Measurements from ENCODE around the gene IFT25.
"Not testable (repeated sequence)": the region's sequence is repeated elsewhere in the genome, so short reads cannot be mapped to it uniquely, and the experiment has no call there.

The IFT25 gene

DNA sequence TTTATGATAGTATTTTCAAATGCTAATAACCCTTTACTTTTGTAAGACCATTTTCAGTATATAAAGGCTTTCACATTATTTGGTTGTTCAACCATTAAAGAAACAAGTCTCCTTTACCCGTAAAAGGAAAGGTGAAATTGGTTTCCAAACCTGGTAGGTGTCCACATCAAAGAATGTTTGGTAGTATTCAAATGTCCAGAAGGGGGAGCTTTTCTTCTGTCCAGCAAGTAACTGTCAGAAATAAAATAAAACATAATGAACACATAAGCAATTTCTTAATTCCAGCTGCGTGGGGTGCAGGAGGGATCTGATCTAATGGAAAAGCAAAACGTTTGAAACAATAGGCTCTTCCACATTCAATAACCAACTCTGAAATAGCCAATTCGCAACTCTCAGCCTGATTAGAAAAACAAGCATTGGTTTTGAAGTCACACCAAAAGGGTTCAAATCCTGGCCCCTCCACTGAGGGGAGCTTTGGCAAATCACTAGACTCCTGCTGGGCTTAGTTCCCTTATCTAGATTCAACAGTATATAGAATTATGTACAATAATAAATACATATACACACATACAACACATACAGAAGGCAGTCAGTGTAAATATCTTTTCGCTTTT lies 66.9 kb downstream of the IFT25 start:
- Mint-ChIP-seq H3K36me3 (ENCODE audit: insufficient read depth) (peaks cover 45% of the 10 kb centered on the region), H3K4me3 (no peak overlapping the region), H3K4me1 (ENCODE audit: low read depth in 2 of 2) (peaks cover 0 to 5% of the 10 kb centered on the region in 2 donors), H3K27ac (no peak overlapping the region), H3K27me3 (no peaks in the 10 kb centered on the region), H3K9me3 (peaks cover 3 to 7% of the 10 kb centered on the region in 2 donors)
- no peak for DNase-seq
- ATAC-seq (replicated peaks): no peak

DNA sequence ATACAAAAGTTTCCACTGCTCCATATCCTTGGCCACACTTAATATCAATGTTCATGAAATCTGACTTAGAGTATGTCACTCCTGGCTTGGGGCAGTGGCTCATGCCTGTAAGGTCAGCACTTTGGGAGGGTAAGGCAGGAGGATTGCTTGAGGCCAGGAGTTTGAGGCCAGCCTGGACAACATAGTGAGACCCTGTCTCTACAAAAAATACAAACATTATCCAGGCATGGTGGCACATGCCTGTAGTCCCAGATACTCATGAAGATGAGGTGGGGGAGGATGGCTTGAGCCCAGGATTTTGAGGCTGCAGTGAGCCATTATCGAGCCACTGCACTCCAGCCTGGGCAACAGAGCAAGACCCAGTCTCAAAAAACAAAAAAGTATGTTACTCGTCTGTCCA lies 70.3 kb downstream of the IFT25 start:
- not testable (repeated sequence) for ATAC-seq (replicated peaks); H3K4me3 Mint-ChIP-seq

DNA sequence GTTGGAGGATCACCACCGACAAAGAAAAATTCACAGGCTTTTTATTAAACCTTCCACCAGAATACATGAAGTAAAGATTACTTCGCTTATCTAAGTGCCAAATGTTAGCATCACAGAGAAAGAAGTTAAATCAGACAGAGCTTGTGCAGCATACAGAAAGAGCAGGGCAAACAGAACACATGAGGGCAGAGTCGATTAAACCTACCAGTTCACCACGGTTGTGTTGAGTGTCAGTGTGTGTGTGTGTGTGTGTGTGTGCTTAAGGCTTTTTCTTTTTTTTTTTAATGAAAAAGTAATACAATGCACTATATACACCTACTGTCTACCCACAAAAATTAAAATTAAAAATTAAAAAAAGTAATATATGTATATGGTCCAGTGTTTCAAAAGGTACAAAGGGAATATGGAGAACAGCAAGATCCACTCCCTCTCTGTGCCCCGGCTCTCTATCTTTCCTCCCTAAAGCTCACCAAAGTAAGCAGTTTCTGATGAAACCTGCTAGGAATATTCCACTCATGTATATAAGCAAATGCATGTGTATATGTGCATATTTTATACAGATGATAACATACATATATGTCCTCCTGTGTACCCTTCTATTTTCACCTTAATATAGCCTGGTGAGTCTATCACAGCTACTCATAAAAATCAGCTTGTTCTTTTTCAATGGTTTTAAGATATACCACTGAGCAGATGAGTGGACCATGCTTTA lies 73.6 kb downstream of the IFT25 start:
- Mint-ChIP-seq H3K27me3 (no peaks in the 10 kb centered on the region), H3K4me3 (no peak overlapping the region), H3K27ac (no peak overlapping the region), H3K36me3 (ENCODE audit: insufficient read depth) (peaks cover 45% of the 10 kb centered on the region), H3K4me1 (ENCODE audit: low read depth in 2 of 2) (no peaks in the 10 kb centered on the region), H3K9me3 (no peaks in the 10 kb centered on the region)
- ATAC-seq (replicated peaks): no peak
- no peak for DNase-seq

More for the DNA sequence above, 70.3 kb downstream of the IFT25 start:
- DNase-seq; H3K9me3 Mint-ChIP-seq; H3K27me3 Mint-ChIP-seq; H3K27ac Mint-ChIP-seq; H3K4me1 Mint-ChIP-seq (ENCODE audit: low read depth in 2 of 2): not testable (repeated sequence)
- peaks cover 43% of the 10 kb centered on the region for H3K36me3 Mint-ChIP-seq (ENCODE audit: insufficient read depth)

All from effector memory CD8-positive, alpha-beta T cell (primary cell).